ENCODE data around the gene CTNNAL1.
"Not testable (repeated sequence)": the region's sequence is repeated elsewhere in the genome, so short reads cannot be mapped to it uniquely, and the experiment has no call there.

CTNNAL1 gene

GRCh38 chr9:108924466-108924865, 88.8 kb downstream of the CTNNAL1 start:
- DNase-seq = no peak

- DNase-seq = no peak
Observed at GRCh38 chr9:108921200-108921599, 92.1 kb downstream of the CTNNAL1 start.

GRCh38 chr9:108920401-108920800, 92.9 kb downstream of the CTNNAL1 start:
- DNase-seq = not testable (repeated sequence)

- DNase-seq = no peak
Observed at GRCh38 chr9:108919517-108919916, 93.8 kb downstream of the CTNNAL1 start.

- no peak for DNase-seq
Observed at GRCh38 chr9:108913391-108913790, 99.9 kb downstream of the CTNNAL1 start.

GRCh38 chr9:108911820-108912219, 101.5 kb downstream of the CTNNAL1 start:
- DNase-seq = peak; percentile 14

- DNase-seq = no peak
Observed at GRCh38 chr9:108910914-108911313, 102.4 kb downstream of the CTNNAL1 start.

- DNase-seq = no peak
Observed at GRCh38 chr9:108910402-108910801, 102.9 kb downstream of the CTNNAL1 start.

GRCh38 chr9:108905494-108905893, 107.8 kb downstream of the CTNNAL1 start:
- no peak for DNase-seq

- DNase-seq = no peak
Observed at GRCh38 chr9:108904161-108904560, 109.1 kb downstream of the CTNNAL1 start.

GRCh38 chr9:108903420-108904103, 109.7 kb downstream of the CTNNAL1 start:
- DNase-seq = no peak

GRCh38 chr9:108900176-108900575, 113.1 kb downstream of the CTNNAL1 start:
- no peak for DNase-seq

- DNase-seq = not testable (repeated sequence)
Observed at GRCh38 chr9:108899023-108899695, 114.1 kb downstream of the CTNNAL1 start.

GRCh38 chr9:108897324-108898096, 115.8 kb downstream of the CTNNAL1 start:
- DNase-seq = no peak

GRCh38 chr9:108894225-108894997, 118.9 kb downstream of the CTNNAL1 start:
- DNase-seq = no peak

Data from central memory CD4-positive, alpha-beta T cell (primary cell).